Large intestine (tissue), 3 donors: Measurements from ENCODE around the gene HSPA12A. TPM values are rescaled to one million over a fixed set of nuclear protein-coding genes. Genes with fewer than 3 reads are reported as not detected.

Experiments
- DNase-seq, 2 donors: peaks; one replicate each; pipeline versions ENCODE4 v3.0.0 to v3.0.0-alpha.2; 2013
- H3K27ac ChIP-seq: one replicate; pipeline ENCODE4 v1.5.1; 2013; ENCODE audit warnings: low read length
- H3K27me3 ChIP-seq: 2 replicates; pipeline ENCODE4 v1.6.1; 2013; ENCODE audit warnings: low read length; ENCODE audit not compliant: control insufficient read depth, insufficient read depth
- H3K36me3 ChIP-seq: 2 replicates; pipeline ENCODE4 v1.6.1; 2013; ENCODE audit warnings: low read length; ENCODE audit not compliant: control insufficient read depth, insufficient read depth
- H3K4me1 ChIP-seq: one replicate; pipeline ENCODE4 v1.6.1; 2013; ENCODE audit warnings: low read length; ENCODE audit not compliant: control insufficient read depth, insufficient read depth
- H3K4me3 ChIP-seq: one replicate; pipeline ENCODE4 v1.5.1; 2013; ENCODE audit warnings: low read length
- H3K9me3 ChIP-seq: one replicate; pipeline ENCODE4 v1.6.1; 2013; ENCODE audit warnings: mild to moderate bottlenecking, low read depth, low read length, moderate library complexity; ENCODE audit not compliant: control insufficient read depth
- WGBS: methylation state at CpG from one replicate; pipeline ENCODE4 v1.1.5; 2013; ENCODE audit warnings: low lambda C conversion rate; ENCODE audit not compliant: insufficient coverage; 5-methylcytosine and 5-hydroxymethylcytosine counted together
- polyA plus RNA-seq: library from polyadenylated mRNA; unstranded; fragments of 120-200 nt; gene quantifications from one replicate; pipeline ENCODE4 v1.2.1, GENCODE V29; 2013

HSPA12A gene
- polyA plus RNA-seq, 1 donor = 9.2 TPM

GRCh38 chr10:116633216-116633600 lies 109.2 kb downstream of the HSPA12A start:
- H3K27ac ChIP-seq = no peak overlapping the region
- H3K4me3 ChIP-seq = no peak overlapping the region
- no peaks in the 10 kb centered on the region for H3K4me1 ChIP-seq
- H3K36me3 ChIP-seq = peaks cover 3% of the 10 kb centered on the region
- no peak for DNase-seq
- no CpG with 5 or more reads among the region's 8 CpGs for WGBS
- no peaks in the 10 kb centered on the region for H3K27me3 ChIP-seq
- H3K9me3 ChIP-seq = no peaks in the 10 kb centered on the region

- no peak overlapping the region for H3K4me3 ChIP-seq
- no peak overlapping the region for H3K27ac ChIP-seq
- DNase-seq = no peak
- H3K4me1 ChIP-seq = no peaks in the 10 kb centered on the region
- H3K9me3 ChIP-seq = no peaks in the 10 kb centered on the region
- 90% methylated on average over 2 of the region's 17 CpGs for WGBS
- no peaks in the 10 kb centered on the region for H3K27me3 ChIP-seq
- H3K36me3 ChIP-seq = peaks cover 3% of the 10 kb centered on the region
These were observed 109.7 kb downstream of the HSPA12A start for GRCh38 chr10:116632596-116633215.

- no peaks in the 10 kb centered on the region for H3K27me3 ChIP-seq
- H3K9me3 ChIP-seq = no peaks in the 10 kb centered on the region
- H3K4me3 ChIP-seq = no peak overlapping the region
- no peak overlapping the region for H3K27ac ChIP-seq
- peaks cover 3% of the 10 kb centered on the region for H3K36me3 ChIP-seq
- peaks cover 3% of the 10 kb centered on the region for H3K4me1 ChIP-seq
- no CpG with 5 or more reads among the region's 6 CpGs for WGBS
- DNase-seq = no peak
These were observed 110.5 kb downstream of the HSPA12A start for GRCh38 chr10:116631871-116632295.

DNA sequence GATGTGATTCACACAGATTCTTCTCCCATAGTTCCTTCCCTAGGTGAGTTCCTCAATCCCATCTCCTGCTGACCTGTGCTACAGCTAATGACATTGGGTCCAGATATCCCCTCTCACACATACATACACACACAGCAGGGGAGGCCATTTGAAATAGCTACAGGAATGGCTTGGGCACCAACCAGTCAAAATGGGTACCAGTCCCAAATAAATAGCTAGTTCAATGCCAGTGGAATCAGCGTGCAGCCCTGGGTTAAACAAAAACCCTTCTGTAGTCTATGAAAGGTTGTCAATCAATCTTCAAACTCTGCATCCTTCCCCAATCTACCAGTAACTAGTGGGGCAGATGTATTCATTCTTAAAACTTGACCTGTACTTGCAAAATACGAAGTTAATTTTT lies 112.3 kb downstream of the HSPA12A start:
- Histone ChIP-seq H3K9me3 (no peaks in the 10 kb centered on the region), H3K36me3 (peaks cover 3% of the 10 kb centered on the region), H3K4me1 (peaks cover 3% of the 10 kb centered on the region), H3K27me3 (no peaks in the 10 kb centered on the region), H3K4me3 (no peak overlapping the region), H3K27ac (no peak overlapping the region)
- WGBS = 78% methylated on average over 1 of the region's 2 CpGs
- no peak for DNase-seq

- peaks cover 3% of the 10 kb centered on the region for H3K4me1 ChIP-seq
- no peaks in the 10 kb centered on the region for H3K27me3 ChIP-seq
- no peak overlapping the region for H3K27ac ChIP-seq
- WGBS = 80% methylated on average over 1 of the region's 4 CpGs
- no peaks in the 10 kb centered on the region for H3K9me3 ChIP-seq
- H3K4me3 ChIP-seq = no peak overlapping the region
- peaks cover 3% of the 10 kb centered on the region for H3K36me3 ChIP-seq
- no peak for DNase-seq
These were observed 113.0 kb downstream of the HSPA12A start for GRCh38 chr10:116629340-116629739.

DNA sequence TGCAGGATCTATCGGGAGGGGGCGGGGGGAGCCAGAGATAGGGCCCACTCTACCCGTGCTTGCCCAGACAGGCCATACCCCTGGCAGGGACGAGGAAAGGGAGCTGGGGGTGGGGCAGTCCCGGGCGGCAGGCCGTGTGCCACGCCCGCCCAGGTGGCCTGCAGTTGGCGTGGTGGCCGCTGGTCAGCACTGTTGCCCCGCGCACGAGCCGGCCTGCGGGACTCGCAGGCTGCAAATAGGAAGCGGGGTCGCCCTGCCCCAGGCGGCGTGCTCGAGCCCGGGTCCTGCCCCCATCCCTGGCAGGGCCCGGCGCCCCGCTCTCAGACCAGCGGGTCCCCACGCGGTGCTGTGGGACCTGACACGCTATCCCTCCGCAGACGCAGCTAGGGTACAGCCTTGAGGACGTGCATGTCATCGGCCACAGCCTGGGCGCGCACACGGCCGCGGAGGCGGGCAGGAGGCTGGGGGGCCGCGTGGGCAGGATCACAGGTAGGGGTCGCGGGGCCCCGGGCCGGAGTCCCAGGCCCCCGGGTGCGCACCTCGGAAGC lies 114.9 kb downstream of the HSPA12A start:
- Histone ChIP-seq H3K27ac (no peak overlapping the region), H3K4me3 (peak overlapping the region; percentile 35), H3K4me1 (peaks cover 3% of the 10 kb centered on the region), H3K36me3 (peaks cover 3% of the 10 kb centered on the region), H3K27me3 (no peaks in the 10 kb centered on the region), H3K9me3 (no peaks in the 10 kb centered on the region)
- WGBS = no CpG with 5 or more reads among the region's 49 CpGs
- peak; percentile 42 to 58 for DNase-seq

DNA sequence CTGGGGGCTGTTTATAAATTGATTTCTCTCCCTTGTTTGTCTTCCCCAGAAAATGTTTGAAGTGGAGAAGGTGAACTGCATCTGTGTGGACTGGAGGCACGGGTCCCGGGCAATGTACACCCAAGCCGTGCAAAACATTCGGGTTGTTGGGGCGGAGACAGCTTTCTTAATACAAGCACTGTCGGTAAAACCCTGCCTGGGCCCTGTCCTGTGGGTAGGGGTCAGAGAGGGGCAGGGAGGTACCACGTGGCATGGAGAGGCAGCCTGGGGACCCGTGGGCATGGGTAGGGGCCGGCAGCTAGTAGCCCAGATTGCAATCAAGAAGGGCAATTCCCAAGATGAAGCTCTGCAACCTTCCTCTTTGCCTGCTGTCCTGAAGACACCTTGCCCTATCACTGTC lies 115.6 kb downstream of the HSPA12A start:
- DNase-seq = no peak
- H3K27me3 ChIP-seq = no peaks in the 10 kb centered on the region
- WGBS = no CpG with 5 or more reads among the region's 9 CpGs
- no peaks in the 10 kb centered on the region for H3K9me3 ChIP-seq
- H3K27ac ChIP-seq = no peak overlapping the region
- peaks cover 3% of the 10 kb centered on the region for H3K36me3 ChIP-seq
- no peak overlapping the region for H3K4me3 ChIP-seq
- H3K4me1 ChIP-seq = peaks cover 8% of the 10 kb centered on the region

DNA sequence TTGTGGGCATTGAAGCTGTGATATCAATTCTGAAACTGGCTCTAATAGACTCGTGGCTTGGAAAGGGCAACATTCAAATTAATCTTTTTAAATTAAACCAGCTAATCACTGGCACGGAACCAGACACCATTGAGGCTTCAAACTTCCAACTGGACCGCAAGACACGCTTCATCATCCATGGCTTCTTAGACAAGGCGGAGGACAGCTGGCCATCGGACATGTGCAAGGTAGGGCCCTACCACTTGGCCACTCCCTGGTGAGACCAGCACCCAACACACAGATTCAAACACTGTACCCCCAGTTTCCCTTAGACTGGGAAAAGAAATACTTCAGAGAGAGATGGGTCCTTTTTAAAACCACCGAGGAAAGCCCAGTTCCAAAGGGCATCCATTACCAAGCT lies 116.5 kb downstream of the HSPA12A start:
- Histone ChIP-seq H3K27me3 (no peaks in the 10 kb centered on the region), H3K9me3 (no peaks in the 10 kb centered on the region)

GRCh38 chr10:116621934-116622655 lies 120.3 kb downstream of the HSPA12A start:
- no peaks in the 10 kb centered on the region for H3K27me3 ChIP-seq
- peaks cover 3% of the 10 kb centered on the region for H3K9me3 ChIP-seq
- no peak overlapping the region for H3K4me3 ChIP-seq
- no peak for DNase-seq
- peaks cover 27% of the 10 kb centered on the region for H3K4me1 ChIP-seq
- no peaks in the 10 kb centered on the region for H3K36me3 ChIP-seq
- no peak overlapping the region for H3K27ac ChIP-seq
- 95% methylated on average over 4 of the region's 11 CpGs for WGBS

More for the DNA sequence above, 116.5 kb downstream of the HSPA12A start:
- Histone ChIP-seq H3K36me3 (peaks cover under 1% of the 10 kb centered on the region), H3K27ac (no peak overlapping the region), H3K4me1 (peaks cover 17% of the 10 kb centered on the region), H3K4me3 (no peak overlapping the region)
- WGBS = no CpG with 5 or more reads among the region's 7 CpGs
- DNase-seq = no peak

DNA sequence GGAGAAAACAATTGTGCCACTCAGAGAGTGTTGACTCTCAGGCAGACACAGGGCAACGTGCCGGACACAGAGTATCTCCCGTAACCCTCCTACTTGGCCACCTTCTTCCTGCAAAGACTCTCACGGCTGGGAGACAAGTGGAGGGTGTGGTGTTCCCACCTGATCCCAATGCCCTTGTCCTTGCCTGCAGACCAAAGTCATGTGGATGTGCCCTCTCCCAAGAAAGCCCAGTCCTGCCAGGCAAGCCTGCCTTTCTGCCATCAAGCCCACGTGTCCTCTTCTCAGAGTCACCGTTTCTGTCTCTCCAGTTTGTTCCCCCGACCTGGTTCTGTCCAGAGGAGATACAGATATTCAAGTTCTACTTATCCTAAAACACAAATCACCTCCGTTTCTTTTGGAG lies 120.9 kb downstream of the HSPA12A start:
- DNase-seq = no peak
- Histone ChIP-seq H3K4me1 (peaks cover 29% of the 10 kb centered on the region), H3K27ac (peak overlapping the region; percentile 96), H3K9me3 (peaks cover 3% of the 10 kb centered on the region), H3K27me3 (no peaks in the 10 kb centered on the region), H3K4me3 (no peak overlapping the region), H3K36me3 (no peaks in the 10 kb centered on the region)
- no CpG with 5 or more reads among the region's 8 CpGs for WGBS
